Subcutaneous adipose tissue (tissue), 4 donors: ENCODE data around the gene HBG2. TPM values are rescaled to one million over a fixed set of nuclear protein-coding genes. Genes with fewer than 3 reads are reported as not detected.
"Not testable (repeated sequence)": the region's sequence is repeated elsewhere in the genome, so short reads cannot be mapped to it uniquely, and the experiment has no call there.

Experiments
- total RNA-seq, 4 donors: library from RNA; depleted of rRNA; stranded (reverse); fragments of >200 nt; gene quantifications; one replicate each; pipeline ENCODE4 v1.1.0, GENCODE V29; 2016
- TF ChIP-seq, protein P1 (sequence below): fragments of 450-650 bp; IDR thresholded peaks from one replicate; pipeline ENCODE4 v1.5.1; 2016; ENCODE audit warnings: low read depth, mild to moderate bottlenecking, control low read depth, antibody characterized with exemption, moderate library complexity

HBG2 gene
- total RNA-seq = not detected

DNA sequence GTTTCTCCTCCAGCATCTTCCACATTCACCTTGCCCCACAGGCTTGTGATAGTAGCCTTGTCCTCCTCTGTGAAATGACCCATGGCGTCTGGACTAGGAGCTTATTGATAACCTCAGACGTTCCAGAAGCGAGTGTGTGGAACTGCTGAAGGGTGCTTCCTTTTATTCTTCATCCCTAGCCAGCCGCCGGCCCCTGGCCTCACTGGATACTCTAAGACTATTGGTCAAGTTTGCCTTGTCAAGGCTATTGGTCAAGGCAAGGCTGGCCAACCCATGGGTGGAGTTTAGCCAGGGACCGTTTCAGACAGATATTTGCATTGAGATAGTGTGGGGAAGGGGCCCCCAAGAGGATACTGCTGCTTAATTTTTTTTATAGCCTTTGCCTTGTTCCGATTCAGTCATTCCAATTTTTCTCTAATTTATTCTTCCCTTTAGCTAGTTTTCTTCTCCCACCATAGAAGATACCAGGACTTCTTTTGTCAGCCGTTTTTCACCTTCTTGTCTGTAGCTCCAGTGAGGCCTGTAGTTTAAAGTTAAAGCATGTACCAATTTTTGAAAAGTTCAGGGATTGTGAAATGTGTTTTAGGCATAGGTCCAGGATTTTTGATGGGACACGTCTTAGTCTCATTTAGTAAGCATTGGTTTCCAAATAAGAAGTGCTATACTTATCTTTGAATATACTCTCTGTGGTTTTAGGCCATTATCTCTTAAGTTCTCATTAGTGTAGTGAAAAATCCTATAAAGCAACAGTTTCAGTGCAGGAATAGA is at the start of gene HBG2:
TSS of gene HBG2 (minus strand) at position 136 of the 768 bp plus-strand sequence. CDS start at position 83, 53 bp downstream.
- TF ChIP-seq, protein P1, sequence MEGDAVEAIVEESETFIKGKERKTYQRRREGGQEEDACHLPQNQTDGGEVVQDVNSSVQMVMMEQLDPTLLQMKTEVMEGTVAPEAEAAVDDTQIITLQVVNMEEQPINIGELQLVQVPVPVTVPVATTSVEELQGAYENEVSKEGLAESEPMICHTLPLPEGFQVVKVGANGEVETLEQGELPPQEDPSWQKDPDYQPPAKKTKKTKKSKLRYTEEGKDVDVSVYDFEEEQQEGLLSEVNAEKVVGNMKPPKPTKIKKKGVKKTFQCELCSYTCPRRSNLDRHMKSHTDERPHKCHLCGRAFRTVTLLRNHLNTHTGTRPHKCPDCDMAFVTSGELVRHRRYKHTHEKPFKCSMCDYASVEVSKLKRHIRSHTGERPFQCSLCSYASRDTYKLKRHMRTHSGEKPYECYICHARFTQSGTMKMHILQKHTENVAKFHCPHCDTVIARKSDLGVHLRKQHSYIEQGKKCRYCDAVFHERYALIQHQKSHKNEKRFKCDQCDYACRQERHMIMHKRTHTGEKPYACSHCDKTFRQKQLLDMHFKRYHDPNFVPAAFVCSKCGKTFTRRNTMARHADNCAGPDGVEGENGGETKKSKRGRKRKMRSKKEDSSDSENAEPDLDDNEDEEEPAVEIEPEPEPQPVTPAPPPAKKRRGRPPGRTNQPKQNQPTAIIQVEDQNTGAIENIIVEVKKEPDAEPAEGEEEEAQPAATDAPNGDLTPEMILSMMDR = not testable (repeated sequence)

DNA sequence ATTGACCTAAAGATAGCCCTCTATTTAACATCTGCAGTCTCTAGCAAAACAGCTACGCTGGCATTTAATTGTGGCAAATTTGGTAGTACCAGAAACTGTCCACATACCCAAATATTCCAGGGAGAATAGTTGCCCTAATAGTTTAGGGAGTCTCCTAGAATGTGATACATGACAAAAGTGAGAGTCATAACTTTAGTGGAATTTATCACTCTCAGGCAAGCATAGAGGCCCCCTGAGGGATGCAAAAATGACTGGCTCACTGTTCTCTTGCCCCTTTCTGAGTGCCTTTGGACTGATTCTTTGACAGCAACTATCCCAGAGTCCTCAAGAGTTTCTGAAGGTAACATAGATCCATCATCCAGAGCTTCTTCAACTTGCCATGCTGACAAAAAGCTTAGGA is 49.5 kb upstream of the HBG2 start:
- TF ChIP-seq, protein P1 = no peak

DNA sequence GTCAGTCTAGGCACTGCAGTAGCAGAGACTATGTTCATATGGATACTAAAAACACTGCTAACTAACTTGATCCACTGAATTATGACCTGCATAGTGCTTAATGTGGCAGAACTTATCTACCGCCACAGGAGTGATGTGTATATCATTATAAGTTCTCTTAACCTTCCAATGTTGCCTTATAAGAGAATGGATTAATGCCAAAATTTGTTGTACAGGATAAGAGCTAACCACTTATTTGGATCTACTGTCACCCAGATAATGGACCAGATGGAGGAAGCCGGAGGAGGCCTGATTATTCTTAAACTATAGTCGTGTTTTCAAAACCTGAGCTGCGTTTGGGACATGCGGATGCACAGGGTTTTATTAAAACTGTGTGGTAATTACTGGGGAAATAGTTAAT is 49.0 kb upstream of the HBG2 start:
- TF ChIP-seq, protein P1 = no peak

DNA sequence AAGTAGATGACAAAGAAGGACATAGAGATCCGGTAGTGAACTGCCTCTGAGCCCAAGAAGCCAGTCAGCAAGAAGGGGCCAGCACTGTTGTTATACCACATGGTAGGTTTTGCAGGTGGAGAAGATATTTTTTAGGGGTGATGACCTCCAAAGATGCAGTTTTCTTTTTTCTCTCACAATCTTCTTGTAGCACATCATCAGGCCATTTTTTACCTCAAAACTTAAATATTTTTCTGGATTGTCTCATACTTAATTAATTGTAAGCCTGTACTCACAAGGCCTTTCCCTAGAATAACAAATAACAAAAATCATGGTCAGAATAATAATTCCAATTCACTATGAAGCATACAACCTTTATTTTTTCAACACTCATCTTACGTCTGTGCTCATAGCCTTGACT is 47.3 kb upstream of the HBG2 start, which contains the start of gene OR51B4:
TSS of gene OR51B4 (minus strand) at position 101 of the 400 bp plus-strand sequence. CDS start at position 101, 0 bp downstream.
- TF ChIP-seq, protein P1 = no peak

DNA sequence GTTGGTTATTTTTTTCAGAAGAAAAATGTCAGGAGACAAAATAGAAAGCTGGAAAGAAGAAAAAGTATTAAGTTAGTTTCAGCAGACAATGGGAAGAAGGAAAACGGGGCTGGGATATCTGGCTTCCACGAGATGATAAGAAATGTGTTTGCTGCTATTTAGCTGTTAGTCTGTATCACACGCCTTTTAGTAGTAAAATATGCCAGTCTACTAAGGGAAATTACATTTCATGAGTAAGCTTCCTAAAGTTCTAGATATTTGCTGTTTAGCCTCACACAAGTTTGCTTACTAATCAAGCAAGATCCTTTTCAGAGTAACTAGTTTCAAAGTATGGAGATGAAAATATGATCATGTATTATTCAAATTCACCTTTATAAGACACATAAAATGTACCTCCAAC is 45.7 kb upstream of the HBG2 start:
- TF ChIP-seq, protein P1 = no peak

DNA sequence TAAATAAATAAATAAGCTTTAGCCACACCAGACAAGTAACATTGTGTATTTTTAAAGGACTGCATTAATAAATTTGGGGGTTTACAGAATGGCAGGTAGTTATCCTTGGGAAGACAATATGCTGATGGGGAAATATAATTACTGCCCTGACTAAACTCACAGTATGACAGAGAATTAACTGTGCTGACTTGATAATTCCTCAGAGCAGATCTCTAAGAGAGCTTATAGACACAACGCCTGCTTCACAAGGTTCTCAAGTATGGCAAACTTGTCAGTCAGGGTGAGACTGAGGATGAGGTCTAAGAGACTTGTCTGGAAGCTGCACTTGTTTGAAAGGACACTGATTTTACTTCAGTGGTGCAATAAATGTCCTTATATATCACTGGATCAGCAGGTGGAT is 43.9 kb upstream of the HBG2 start:
- TF ChIP-seq, protein P1 = no peak

DNA sequence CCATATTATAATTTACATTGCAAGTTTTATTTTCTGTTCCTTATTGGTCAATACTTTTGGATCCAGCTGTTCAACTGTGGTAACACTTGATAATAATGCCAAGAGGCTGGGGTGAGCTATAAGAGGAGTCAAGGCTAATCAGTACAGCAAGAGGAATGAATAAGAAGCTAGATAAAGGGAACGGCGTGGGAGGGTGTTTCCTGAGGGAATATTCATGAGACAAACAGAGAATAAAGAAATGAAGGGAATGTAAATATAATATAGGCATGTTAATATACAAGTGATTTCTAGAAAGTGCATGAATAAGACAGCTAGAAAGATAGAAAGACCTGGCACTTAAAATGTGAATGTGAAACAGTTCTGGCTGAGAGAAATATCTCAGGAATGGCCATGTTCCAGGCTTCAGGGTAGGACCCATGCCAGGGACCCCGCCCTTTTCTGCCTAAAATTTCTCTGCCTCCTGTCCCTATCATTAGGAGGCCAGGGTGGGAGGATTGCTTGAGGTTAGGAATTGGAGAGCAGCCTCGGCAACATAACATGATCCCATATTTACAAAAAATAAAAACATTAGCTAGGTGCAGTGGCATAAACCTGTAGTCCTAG is 43.2 kb upstream of the HBG2 start:
- TF ChIP-seq, protein P1 = no peak
